ENCODE data around the gene CCDC107.

CCDC107 gene

DNA sequence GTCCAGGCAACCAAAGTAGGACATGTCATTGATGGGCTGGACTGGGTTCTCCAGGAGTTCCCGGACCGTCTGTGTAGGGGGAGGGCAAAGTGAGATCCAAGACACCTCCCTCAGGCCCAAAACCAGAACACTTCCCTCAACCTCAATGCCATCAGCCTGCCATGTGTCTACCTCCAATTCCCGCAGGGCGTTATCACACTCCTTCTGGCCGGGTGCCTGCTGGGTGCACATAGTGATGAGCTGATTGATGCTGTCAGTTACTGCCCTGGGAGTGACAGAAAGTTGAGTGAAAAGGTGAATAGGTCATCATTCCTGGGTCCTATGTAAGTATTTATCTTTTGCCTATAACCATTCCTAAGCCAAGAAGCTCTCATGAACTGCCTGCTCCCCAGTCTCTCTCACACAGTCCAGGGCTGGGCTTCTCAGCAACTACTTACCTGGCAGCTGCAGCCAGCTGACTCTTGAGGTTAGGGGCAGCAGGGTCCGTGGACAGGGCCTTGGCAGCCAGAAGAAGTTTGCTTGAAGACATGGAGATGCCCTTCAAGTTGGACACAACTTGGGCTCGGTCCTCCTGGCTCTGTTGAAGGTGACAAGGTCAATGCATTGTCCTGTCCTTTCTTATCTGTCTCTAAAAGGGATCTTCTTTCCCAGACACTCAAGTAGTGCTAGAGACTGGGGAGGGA lies 52.9 kb downstream of the CCDC107 start:
- Histone ChIP-seq H3K27ac (ENCODE audit: extremely low read depth, low read depth, low read length) (no peak overlapping the region), H3K9me3 (ENCODE audit: control insufficient read depth, insufficient read depth, low read depth, low read length) (no peaks in the 10 kb centered on the region), H3K36me3 (ENCODE audit: control insufficient read depth in 2 of 2, insufficient read depth in 1 of 2, low read length in 2 of 2) (peaks cover 34 to 91% of the 10 kb centered on the region in 2 experiments), H3K4me3 (ENCODE audit: low read depth, low read length) (no peak overlapping the region), H3K4me1 (ENCODE audit: control insufficient read depth, insufficient read depth, low read length) (no peaks in the 10 kb centered on the region)
- ChIA-PET CTCF (interaction anchor here (0.8 to 6.4 kb wide), 3 partner anchors 14 to 50 kb away, joined by 3 to 47 read pairs (median 4); no protein-coding TSS in a partner anchor), POLR2A (interaction anchor here (0.9 to 1.5 kb wide), 2 partner anchors 21 to 53 kb away, joined by 3 read pairs; partner anchors contain the start of genes CREB3 and TLN1)
- TF ChIP-seq ZNF623 (tag by site-specific recombination; IDR thresholded peaks at IDR 0.05) (no peak), KLF8 (tag by site-specific recombination; IDR thresholded peaks at IDR 0.05) (no peak), ZNF670 (tag by site-specific recombination; IDR thresholded peaks at IDR 0.05; ENCODE audit: low read depth) (no peak), ZNF560 (tag by site-specific recombination; IDR thresholded peaks at IDR 0.05; ENCODE audit: borderline replicate concordance) (no peak), ZNF391 (tag by site-specific recombination; IDR thresholded peaks at IDR 0.05; ENCODE audit: borderline replicate concordance, low read depth) (no peak), ZNF221 (tag by site-specific recombination; IDR thresholded peaks at IDR 0.05; ENCODE audit: borderline replicate concordance) (no peak), ZFP41 (tag by site-specific recombination; IDR thresholded peaks at IDR 0.05; ENCODE audit: borderline replicate concordance) (no peak), ZNF624 (tag by site-specific recombination; IDR thresholded peaks at IDR 0.05) (no peak)
- TF ChIP-seq, protein P1, sequence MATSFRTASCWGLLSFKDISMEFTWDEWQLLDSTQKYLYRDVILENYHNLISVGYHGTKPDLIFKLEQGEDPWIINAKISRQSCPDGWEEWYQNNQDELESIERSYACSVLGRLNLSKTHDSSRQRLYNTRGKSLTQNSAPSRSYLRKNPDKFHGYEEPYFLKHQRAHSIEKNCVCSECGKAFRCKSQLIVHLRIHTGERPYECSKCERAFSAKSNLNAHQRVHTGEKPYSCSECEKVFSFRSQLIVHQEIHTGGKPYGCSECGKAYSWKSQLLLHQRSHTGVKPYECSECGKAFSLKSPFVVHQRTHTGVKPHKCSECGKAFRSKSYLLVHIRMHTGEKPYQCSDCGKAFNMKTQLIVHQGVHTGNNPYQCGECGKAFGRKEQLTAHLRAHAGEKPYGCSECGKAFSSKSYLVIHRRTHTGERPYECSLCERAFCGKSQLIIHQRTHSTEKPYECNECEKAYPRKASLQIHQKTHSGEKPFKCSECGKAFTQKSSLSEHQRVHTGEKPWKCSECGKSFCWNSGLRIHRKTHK (tag by site-specific recombination; IDR thresholded peaks at IDR 0.05) = no peak
- TF ChIP-seq, protein P2, sequence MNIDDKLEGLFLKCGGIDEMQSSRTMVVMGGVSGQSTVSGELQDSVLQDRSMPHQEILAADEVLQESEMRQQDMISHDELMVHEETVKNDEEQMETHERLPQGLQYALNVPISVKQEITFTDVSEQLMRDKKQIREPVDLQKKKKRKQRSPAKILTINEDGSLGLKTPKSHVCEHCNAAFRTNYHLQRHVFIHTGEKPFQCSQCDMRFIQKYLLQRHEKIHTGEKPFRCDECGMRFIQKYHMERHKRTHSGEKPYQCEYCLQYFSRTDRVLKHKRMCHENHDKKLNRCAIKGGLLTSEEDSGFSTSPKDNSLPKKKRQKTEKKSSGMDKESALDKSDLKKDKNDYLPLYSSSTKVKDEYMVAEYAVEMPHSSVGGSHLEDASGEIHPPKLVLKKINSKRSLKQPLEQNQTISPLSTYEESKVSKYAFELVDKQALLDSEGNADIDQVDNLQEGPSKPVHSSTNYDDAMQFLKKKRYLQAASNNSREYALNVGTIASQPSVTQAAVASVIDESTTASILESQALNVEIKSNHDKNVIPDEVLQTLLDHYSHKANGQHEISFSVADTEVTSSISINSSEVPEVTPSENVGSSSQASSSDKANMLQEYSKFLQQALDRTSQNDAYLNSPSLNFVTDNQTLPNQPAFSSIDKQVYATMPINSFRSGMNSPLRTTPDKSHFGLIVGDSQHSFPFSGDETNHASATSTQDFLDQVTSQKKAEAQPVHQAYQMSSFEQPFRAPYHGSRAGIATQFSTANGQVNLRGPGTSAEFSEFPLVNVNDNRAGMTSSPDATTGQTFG (tag by site-specific recombination; IDR thresholded peaks at IDR 0.05; ENCODE audit: borderline replicate concordance) = no peak

Measured in HEK293 (cell line).